GM12801 (cell line): ENCODE results near the gene SLC35B4.

Experiments
- TF ChIP-seq, protein P1 (sequence below): IDR thresholded peaks from one replicate; pipeline ENCODE4 v1.5.1; 2011; ENCODE audit warnings: control low read depth; ENCODE audit not compliant: insufficient read length; ENCODE audit errors: extremely low read depth

The SLC35B4 gene

DNA sequence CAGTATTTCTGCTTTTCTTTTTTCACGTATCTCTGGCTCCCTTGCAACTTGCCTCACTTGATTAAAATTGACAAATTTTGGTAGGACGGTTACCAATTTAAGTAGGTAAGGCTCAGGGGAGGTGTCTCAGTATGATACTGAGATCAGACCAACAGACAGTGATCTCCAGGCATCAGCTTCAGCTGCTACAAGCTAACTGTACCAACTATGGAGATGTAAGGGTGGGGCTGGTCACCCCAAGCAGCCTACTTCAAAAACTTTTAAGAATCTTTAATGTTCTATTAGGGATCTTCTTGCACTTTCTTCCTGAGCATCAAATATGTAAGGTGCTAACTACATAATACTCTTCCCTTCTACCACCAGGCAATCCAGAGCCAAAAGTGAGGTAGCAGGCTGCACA lies 26.9 kb downstream of the SLC35B4 start:
- TF ChIP-seq, protein P1, sequence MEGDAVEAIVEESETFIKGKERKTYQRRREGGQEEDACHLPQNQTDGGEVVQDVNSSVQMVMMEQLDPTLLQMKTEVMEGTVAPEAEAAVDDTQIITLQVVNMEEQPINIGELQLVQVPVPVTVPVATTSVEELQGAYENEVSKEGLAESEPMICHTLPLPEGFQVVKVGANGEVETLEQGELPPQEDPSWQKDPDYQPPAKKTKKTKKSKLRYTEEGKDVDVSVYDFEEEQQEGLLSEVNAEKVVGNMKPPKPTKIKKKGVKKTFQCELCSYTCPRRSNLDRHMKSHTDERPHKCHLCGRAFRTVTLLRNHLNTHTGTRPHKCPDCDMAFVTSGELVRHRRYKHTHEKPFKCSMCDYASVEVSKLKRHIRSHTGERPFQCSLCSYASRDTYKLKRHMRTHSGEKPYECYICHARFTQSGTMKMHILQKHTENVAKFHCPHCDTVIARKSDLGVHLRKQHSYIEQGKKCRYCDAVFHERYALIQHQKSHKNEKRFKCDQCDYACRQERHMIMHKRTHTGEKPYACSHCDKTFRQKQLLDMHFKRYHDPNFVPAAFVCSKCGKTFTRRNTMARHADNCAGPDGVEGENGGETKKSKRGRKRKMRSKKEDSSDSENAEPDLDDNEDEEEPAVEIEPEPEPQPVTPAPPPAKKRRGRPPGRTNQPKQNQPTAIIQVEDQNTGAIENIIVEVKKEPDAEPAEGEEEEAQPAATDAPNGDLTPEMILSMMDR: no peak

DNA sequence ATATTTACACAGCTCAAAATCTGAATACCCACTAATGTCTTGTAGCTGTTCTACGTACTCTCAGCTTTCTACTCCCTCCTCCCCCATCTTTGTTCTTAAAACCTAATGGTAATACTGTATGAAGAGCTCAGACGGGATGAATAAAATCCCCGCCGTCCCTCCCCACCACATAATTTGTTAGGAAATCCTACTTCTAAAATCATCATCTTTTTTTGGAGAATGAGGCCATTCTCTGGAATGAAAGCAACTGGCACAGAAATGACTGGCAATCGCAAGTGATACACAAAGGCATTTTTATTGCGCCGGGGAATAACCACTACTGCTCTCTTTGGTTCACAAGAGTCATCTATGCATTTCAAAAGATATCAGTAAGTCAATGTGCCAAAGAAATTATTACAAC lies 27.3 kb downstream of the SLC35B4 start:
- TF ChIP-seq, protein P1: no peak

DNA sequence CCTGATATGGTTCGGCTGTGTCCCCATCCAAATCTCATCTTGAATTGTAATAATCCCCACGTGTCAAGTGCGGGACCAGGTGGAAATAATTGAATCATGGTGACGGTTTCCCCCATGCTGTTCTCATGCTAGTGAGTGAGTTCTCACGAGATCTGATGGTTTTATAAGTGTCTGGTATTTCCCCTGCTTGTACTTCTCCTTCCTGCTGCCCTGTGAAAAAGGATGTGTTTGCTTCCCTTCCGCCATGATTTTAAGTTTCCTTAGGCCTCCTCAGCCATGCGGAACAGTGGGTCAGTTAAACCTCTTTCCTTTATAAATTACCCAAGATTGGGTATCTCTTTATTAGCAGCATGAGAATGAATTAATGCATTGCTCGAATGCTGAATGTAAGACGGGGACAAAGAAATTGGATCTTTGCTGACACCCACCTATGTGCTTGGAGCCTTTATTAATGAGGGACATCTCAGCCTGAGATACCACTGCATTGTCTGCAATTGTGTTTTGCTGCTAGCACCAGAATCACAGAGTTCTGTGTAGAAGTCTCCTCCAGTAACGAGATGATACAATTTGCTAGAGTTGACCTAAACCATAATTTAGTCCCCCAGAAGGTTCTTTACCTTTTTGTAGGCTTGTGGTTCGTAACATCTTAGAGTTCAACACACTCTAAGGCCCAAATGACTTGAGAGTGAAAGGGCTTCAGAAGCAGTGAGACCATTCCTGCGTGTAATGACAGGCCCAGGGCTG lies 28.6 kb downstream of the SLC35B4 start:
- TF ChIP-seq, protein P1: no peak

DNA sequence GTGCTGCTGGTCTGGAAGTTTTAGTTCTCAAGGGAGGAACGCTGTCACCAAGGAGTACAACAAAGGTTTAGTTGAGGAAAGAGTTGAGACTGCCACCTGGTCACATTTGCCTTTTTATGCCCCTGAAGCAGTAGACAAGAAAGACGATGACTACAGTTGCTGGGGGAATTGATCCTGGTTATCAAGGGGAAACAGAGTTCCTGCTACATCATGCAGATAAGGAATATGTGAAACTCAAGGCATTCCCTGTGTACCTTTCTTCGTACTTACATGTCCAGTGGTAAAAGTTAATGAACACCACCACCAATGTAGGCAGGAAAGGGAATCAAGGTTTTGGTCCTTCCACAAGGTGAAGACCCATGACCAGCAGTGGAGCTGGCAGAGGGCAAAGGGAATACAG lies 31.8 kb downstream of the SLC35B4 start:
- TF ChIP-seq, protein P1: no peak

DNA sequence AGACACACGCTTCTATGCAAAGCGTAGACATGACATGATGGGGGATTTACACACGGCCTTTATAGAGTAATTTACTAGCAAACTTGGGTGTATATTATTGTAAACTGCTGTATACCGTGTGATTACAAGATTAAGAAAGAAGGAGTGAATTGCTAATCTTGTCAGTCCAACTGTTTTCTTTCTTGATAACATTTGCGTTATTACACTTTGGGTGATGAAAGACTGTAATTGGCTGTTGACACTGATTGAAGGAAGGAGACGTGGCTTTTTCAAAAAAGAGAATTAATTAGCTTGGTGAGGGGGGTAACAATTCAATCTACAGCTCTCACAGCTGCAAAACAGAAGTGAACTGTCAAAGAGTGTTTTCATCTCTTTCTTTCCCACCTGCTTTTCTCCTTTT lies 32.7 kb downstream of the SLC35B4 start:
- TF ChIP-seq, protein P1: no peak

DNA sequence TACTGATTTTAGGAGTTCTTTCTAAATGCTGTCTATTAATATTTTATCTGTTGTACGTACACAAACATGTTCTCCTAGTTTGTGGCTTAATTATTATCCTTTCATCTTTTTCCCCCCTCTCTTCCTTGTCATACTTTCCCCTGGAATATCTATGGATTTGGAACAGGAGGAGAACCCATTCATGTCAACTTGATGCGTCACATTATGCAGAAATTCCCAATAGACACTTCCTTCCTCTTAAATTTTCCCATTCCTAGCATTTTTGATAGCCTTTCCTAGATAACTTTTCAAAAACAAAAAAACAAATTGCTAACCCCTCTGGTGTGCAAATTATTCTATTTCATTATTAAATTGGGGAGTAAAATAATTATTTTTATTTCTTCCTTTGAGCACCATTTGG lies 36.2 kb downstream of the SLC35B4 start:
- TF ChIP-seq, protein P1: no peak

DNA sequence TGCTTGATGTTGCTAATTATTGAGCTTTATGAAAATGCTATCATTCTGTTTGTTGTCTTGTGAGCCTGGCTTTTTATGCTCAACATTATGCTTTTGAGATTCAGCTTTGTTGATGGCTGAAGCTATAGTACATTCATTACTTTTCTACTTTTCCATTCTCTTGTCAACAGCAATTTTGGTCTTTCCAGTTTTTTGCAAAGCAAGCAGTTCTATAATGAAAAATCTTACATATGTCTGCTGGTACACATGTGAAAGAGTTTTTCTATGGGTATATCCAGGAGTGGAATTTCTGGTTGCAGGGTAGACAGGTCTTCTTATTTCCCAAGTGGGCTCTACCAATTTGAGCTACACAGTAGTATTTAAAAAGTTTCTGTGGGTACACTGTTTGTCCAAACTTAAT lies 36.8 kb downstream of the SLC35B4 start:
- TF ChIP-seq, protein P1: no peak
